ENCODE data around the gene RNASE8. TPM values are rescaled to one million over a fixed set of nuclear protein-coding genes. Genes with fewer than 3 reads are reported as not detected.

Gene RNASE8
- total and polyA plus RNA-seq, 2 experiments from 2014 or later = not detected

DNA sequence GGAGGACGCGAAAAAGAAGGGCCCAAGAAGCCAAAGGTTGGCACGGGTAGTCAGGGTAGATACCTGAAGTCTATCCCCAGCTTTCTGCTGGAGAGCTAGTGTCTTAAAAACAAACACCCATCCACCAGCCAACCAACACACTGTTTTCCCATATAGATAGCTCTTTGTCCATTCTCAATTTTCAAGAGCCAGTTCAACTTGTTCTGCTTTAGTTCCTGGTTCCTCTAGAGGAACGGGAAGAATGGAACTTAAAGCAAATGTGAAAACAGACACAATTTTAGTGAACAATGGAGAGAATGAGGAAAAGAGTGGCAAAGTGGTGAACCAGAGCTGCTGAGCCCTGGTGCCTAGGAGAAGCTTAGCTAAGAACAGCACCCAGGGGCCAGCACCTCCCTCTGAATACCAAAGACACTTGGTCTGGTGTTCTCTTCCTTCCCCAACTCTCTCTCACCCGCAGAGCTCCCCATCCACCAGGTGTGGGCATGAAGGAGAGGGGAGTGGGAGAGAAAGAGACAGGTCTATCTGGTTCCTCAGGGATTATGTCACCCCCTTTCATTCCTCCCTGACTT is 36.6 kb upstream of the RNASE8 start:
- no peak overlapping the region for H3K4me2 ChIP-seq
- H3K4me3 ChIP-seq = no peak overlapping the region
- WGBS (ENCODE audit: low lambda C conversion rate, missing lambda C conversion rate) = 90% methylated on average over 5 of the region's 5 CpGs
- DNase-seq (ENCODE audit: low spot score) = no peak
- H3K9me3 ChIP-seq (ENCODE audit: low read depth) = no peaks in the 10 kb centered on the region
- H2AFZ ChIP-seq = no peak overlapping the region
- TF ChIP-seq EZH2phosphoT487 (IDR thresholded peaks at IDR 0.05; ENCODE audit: low read depth, severe bottlenecking, unreplicated experiment) = no peak
- TF ChIP-seq, protein P1, sequence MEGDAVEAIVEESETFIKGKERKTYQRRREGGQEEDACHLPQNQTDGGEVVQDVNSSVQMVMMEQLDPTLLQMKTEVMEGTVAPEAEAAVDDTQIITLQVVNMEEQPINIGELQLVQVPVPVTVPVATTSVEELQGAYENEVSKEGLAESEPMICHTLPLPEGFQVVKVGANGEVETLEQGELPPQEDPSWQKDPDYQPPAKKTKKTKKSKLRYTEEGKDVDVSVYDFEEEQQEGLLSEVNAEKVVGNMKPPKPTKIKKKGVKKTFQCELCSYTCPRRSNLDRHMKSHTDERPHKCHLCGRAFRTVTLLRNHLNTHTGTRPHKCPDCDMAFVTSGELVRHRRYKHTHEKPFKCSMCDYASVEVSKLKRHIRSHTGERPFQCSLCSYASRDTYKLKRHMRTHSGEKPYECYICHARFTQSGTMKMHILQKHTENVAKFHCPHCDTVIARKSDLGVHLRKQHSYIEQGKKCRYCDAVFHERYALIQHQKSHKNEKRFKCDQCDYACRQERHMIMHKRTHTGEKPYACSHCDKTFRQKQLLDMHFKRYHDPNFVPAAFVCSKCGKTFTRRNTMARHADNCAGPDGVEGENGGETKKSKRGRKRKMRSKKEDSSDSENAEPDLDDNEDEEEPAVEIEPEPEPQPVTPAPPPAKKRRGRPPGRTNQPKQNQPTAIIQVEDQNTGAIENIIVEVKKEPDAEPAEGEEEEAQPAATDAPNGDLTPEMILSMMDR (IDR thresholded peaks at IDR 0.05; ENCODE audit: poor library complexity) = no peak
- no peak for TF ChIP-seq EZH2 (IDR thresholded peaks at IDR 0.05; ENCODE audit: borderline replicate concordance)
- H3K9me2 ChIP-seq (replicated peaks; ENCODE audit: insufficient read depth) = no peaks in the 10 kb centered on the region
- H3K4me1 ChIP-seq (ENCODE audit: insufficient read depth) = peaks cover 9% of the 10 kb centered on the region
- no peaks in the 10 kb centered on the region for H3K27me3 ChIP-seq
- H3K79me2 ChIP-seq = peaks cover 14% of the 10 kb centered on the region
- no peaks in the 10 kb centered on the region for H4K20me1 ChIP-seq (ENCODE audit: insufficient read depth, poor library complexity, severe bottlenecking)
- no peaks in the 10 kb centered on the region for H3K36me3 ChIP-seq (replicated peaks; ENCODE audit: insufficient read depth, low read depth)
- H3K27ac ChIP-seq = no peak overlapping the region

DNA sequence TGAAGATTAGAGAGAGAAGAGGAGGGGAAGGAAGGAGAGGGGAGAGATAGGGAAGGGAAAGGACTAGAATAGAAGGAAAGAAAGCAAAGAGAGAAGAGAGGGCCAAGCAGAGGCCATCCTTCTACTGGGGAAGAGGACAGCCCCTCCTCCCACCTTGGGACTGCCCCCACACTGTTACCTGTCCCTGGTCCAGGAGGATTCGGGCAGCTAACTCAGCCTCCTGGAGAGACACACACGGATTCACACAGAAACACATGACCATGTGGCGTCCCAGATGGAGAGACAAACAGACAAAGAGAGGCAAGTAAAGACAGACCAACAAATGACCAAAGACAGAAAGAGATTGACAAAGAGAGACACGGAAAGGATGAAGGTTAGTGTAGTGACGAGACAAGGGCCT is 34.9 kb upstream of the RNASE8 start:
- Histone ChIP-seq H2AFZ (no peak overlapping the region), H3K79me2 (peaks cover 14% of the 10 kb centered on the region), H3K27me3 (no peaks in the 10 kb centered on the region), H3K27ac (no peak overlapping the region), H3K4me1 (ENCODE audit: insufficient read depth) (peaks cover 16% of the 10 kb centered on the region), H3K9me2 (replicated peaks; ENCODE audit: insufficient read depth) (no peaks in the 10 kb centered on the region), H3K4me2 (peak overlapping the region; percentile 94), H3K9me3 (ENCODE audit: low read depth) (no peaks in the 10 kb centered on the region), H4K20me1 (ENCODE audit: insufficient read depth, poor library complexity, severe bottlenecking) (no peaks in the 10 kb centered on the region), H3K36me3 (replicated peaks; ENCODE audit: insufficient read depth, low read depth) (no peaks in the 10 kb centered on the region), H3K4me3 (no peak overlapping the region)
- TF ChIP-seq EZH2phosphoT487 (IDR thresholded peaks at IDR 0.05; ENCODE audit: low read depth, severe bottlenecking, unreplicated experiment) = no peak
- TF ChIP-seq, protein P1 (IDR thresholded peaks at IDR 0.05; ENCODE audit: poor library complexity) = no peak
- no peak for TF ChIP-seq EZH2 (IDR thresholded peaks at IDR 0.05; ENCODE audit: borderline replicate concordance)
- no peak for DNase-seq (ENCODE audit: low spot score)
- 87% methylated on average over 5 of the region's 5 CpGs for WGBS (ENCODE audit: low lambda C conversion rate, missing lambda C conversion rate)

DNA sequence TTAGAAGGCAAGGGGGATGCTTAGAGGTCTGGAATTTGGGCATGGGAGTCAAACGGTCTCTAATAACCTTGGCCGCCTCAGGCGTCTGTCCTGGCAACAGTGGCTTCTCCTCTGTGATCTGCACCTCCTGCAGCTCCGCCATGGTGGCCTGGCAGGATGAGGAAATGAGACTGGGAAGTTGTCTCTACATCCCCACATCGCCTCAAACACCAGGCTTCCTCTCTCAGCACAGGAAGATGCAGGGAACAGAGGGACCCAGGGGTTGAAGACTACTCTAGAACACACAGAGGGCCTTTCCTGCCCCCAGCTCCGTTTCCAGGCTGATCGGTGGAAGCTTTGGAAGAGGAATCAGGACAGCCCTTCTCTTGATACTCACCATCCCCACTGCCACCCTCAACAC is 34.4 kb upstream of the RNASE8 start:
- H3K4me1 ChIP-seq (ENCODE audit: insufficient read depth) = peaks cover 16% of the 10 kb centered on the region
- WGBS (ENCODE audit: low lambda C conversion rate, missing lambda C conversion rate) = 88% methylated on average over 7 of the region's 7 CpGs
- TF ChIP-seq, protein P1 (IDR thresholded peaks at IDR 0.05; ENCODE audit: poor library complexity) = no peak
- no peak for TF ChIP-seq EZH2 (IDR thresholded peaks at IDR 0.05; ENCODE audit: borderline replicate concordance)
- TF ChIP-seq EZH2phosphoT487 (IDR thresholded peaks at IDR 0.05; ENCODE audit: low read depth, severe bottlenecking, unreplicated experiment) = no peak

More for the DNA sequence above, 34.4 kb upstream of the RNASE8 start:
- no peaks in the 10 kb centered on the region for H4K20me1 ChIP-seq (ENCODE audit: insufficient read depth, poor library complexity, severe bottlenecking)
- no peak overlapping the region for H3K4me3 ChIP-seq
- H3K9me3 ChIP-seq (ENCODE audit: low read depth) = no peaks in the 10 kb centered on the region
- no peak overlapping the region for H3K27ac ChIP-seq
- DNase-seq (ENCODE audit: low spot score) = no peak
- H3K4me2 ChIP-seq = peak overlapping the region; percentile 94
- H3K27me3 ChIP-seq = no peaks in the 10 kb centered on the region
- H3K79me2 ChIP-seq = peaks cover 14% of the 10 kb centered on the region
- H3K9me2 ChIP-seq (replicated peaks; ENCODE audit: insufficient read depth) = no peaks in the 10 kb centered on the region
- H3K36me3 ChIP-seq (replicated peaks; ENCODE audit: insufficient read depth, low read depth) = no peaks in the 10 kb centered on the region
- no peak overlapping the region for H2AFZ ChIP-seq
